ENCODE measurements around the gene DOLK.
A peak's percentile ranks its signal among the peaks of the same experiment; 100 is the strongest.

The DOLK gene

GRCh38 chr9:128903871-128904620 lies 43.4 kb downstream of the DOLK start:
- DNase-seq: no peak

- no peak for DNase-seq
These were observed 44.3 kb downstream of the DOLK start for GRCh38 chr9:128903079-128903461.

- DNase-seq: peak; percentile 83
These were observed 44.9 kb downstream of the DOLK start for GRCh38 chr9:128902351-128903078.

- DNase-seq: no peak
These were observed 45.6 kb downstream of the DOLK start for GRCh38 chr9:128901822-128902221.

- no peak for DNase-seq
These were observed 46.0 kb downstream of the DOLK start for GRCh38 chr9:128901379-128901778.

GRCh38 chr9:128899566-128900322 lies 47.7 kb downstream of the DOLK start:
- DNase-seq: peak; percentile 34

- no peak for DNase-seq
These were observed 48.4 kb downstream of the DOLK start for GRCh38 chr9:128898845-128899565.

- DNase-seq: no peak
These were observed 49.0 kb downstream of the DOLK start for GRCh38 chr9:128898382-128898781.

- no peak for DNase-seq
These were observed 51.8 kb downstream of the DOLK start for GRCh38 chr9:128895556-128895955.
